ENCODE data around the gene ANO8. TPM values are rescaled to one million over a fixed set of nuclear protein-coding genes. Genes with fewer than 3 reads are reported as not detected.

Gene ANO8
- total and polyA plus RNA-seq, 8 donors, result 1.1 to 37.9 (median 9.8) TPM

DNA sequence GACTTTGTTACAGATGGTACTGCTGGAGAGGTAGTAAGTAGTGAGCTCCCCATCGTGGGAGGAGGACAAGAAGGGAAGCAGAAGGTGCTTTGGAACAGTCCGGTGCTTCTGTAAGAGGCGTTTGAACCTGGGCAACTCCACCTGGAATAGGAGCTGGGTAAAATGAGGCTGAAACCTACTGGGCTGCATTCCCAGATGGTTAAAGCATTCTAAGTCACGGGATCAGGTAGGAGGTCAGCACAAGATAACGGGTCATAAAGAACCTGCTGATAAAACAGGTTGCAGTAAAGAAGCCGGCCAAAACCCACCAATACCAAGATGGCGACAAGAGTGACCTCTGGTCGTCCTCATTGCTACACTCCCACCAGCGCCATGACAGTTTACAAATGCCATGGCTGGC lies 47.9 kb downstream of the ANO8 start:
- no peak for TF ChIP-seq POLR2AphosphoS5 (IDR thresholded peaks at IDR 0.05)
- TF ChIP-seq EP300 (IDR thresholded peaks at IDR 0.05), result no peak
- intact Hi-C loops (cut with DNase I; ENCODE audit: low total_unique reads), result no loop called here
- WGBS, 5 donors, result 40 to 66% (median 44%) methylated on average over 9 of the region's 9 CpGs
- peaks cover 0 to 27% (median 11%) of the 10 kb centered on the region in 3 donors for H3K27me3 ChIP-seq
- no peaks in the 10 kb centered on the region for H3K36me3 ChIP-seq
- H3K27ac ChIP-seq, result no peak overlapping the region
- DNase-seq, result no peak
- H3K4me1 ChIP-seq, result peaks cover 8 to 23% (median 15%) of the 10 kb centered on the region in 4 donors
- no peak overlapping the region for H3K4me3 ChIP-seq
- H3K9me3 ChIP-seq, result no peaks in the 10 kb centered on the region

DNA sequence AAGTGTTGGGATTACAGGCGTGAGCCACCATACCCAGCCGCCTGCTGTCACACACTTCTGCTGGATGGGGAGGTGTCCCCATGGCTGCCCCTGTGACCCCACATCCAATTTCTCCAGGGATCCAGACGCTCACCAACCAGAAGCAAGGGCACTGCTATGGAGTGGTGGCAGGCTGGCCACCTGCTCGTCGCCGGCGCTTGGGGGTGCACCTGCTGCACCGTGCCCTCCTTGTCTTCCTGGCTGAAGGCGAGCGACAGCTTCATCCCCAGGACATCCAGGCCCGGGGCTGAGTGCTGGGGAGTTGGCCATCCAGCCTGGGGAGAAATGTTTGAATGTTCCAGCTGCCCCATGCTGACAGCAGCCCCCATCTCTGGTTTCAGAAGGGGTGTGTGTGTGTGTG lies 48.4 kb downstream of the ANO8 start:
- TF ChIP-seq, protein P1, sequence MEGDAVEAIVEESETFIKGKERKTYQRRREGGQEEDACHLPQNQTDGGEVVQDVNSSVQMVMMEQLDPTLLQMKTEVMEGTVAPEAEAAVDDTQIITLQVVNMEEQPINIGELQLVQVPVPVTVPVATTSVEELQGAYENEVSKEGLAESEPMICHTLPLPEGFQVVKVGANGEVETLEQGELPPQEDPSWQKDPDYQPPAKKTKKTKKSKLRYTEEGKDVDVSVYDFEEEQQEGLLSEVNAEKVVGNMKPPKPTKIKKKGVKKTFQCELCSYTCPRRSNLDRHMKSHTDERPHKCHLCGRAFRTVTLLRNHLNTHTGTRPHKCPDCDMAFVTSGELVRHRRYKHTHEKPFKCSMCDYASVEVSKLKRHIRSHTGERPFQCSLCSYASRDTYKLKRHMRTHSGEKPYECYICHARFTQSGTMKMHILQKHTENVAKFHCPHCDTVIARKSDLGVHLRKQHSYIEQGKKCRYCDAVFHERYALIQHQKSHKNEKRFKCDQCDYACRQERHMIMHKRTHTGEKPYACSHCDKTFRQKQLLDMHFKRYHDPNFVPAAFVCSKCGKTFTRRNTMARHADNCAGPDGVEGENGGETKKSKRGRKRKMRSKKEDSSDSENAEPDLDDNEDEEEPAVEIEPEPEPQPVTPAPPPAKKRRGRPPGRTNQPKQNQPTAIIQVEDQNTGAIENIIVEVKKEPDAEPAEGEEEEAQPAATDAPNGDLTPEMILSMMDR (IDR thresholded peaks at IDR 0.05), result no peak
- TF ChIP-seq POLR2A (IDR thresholded peaks at IDR 0.05) (no peak), EP300 (IDR thresholded peaks at IDR 0.05) (no peak), POLR2AphosphoS5 (IDR thresholded peaks at IDR 0.05) (no peak)
- intact Hi-C loops (cut with DNase I; ENCODE audit: low total_unique reads), result no loop called here
- Histone ChIP-seq H3K27me3 (peaks cover 3 to 32% (median 16%) of the 10 kb centered on the region in 3 donors), H3K4me1 (peaks cover 12 to 26% (median 19%) of the 10 kb centered on the region in 4 donors), H3K9me3 (no peaks in the 10 kb centered on the region), H3K4me3 (no peak overlapping the region), H3K36me3 (no peaks in the 10 kb centered on the region), H3K27ac (no peak overlapping the region)
- DNase-seq, result no peak
- WGBS, 5 donors, result 89 to 93% (median 92%) methylated on average over 7 to 11 of the region's 11 CpGs

DNA sequence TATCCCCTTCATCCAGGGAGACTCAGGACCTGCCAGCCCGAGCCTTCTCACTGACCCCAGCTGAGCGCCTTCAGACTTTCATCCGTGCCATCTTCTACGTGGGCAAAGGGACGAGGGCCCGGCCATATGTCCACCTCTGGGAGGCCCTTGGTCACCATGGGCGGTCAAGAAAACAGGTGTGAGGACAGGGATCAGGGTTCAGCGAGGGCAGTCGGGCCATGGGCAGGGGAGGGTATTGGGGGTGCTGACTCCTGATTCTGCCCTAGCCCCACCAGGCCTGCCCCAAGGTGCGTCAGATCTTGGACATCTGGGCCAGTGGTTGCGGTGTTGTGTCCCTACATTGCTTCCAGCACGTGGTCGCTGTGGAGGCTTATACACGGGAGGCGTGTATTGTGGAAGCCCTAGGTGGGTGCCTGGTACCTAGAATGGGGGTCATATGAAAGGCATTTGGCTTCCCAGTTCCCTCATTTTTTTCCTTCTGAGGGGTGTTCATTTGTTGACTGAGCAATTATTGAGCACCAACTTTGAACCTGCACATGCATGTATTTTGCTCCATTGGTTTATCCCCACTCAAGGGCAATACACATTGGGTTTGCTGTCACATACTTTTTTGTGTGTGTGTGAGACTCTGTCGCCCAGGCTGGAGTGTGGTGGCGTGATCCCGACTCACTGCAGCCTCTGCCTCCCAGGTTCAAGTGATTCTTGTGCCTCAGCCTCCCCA lies 49.1 kb downstream of the ANO8 start:
- intact Hi-C loops (cut with DNase I; ENCODE audit: low total_unique reads), result no loop called here
- TF ChIP-seq, protein P1 (IDR thresholded peaks at IDR 0.05), result no peak
- TF ChIP-seq POLR2AphosphoS5 (IDR thresholded peaks at IDR 0.05) (no peak), POLR2A (IDR thresholded peaks at IDR 0.05) (no peak), EP300 (IDR thresholded peaks at IDR 0.05) (no peak)

DNA sequence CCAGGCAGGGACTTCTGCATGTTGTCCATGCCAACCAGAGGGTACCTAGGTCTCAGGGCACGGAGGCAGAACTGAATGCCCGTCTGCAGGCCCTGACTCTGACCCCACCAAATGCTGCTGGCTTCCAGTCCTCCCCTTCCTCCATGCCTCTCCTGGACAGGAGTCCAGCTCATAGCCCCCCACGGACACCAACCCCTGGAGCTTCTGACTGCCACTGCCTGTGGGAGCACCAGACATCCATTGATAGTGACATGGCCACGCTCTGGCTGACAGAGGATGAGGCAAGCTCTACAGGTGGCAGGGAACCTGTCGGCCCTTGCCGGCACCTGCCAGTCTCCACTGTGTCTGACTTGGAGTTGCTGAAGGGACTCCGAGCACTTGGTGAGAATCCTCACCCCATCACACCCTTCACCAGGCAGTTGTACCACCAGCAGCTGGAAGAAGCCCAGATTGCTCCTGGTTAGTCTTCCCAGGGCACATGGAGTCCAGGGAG lies 51.1 kb downstream of the ANO8 start:
- Histone ChIP-seq H3K27me3 (peaks cover 3 to 29% (median 16%) of the 10 kb centered on the region in 3 donors), H3K36me3 (peaks cover 0 to 15% (median 12%) of the 10 kb centered on the region in 4 donors), H3K4me1 (peaks cover 12 to 20% (median 16%) of the 10 kb centered on the region in 4 donors), H3K27ac (no peak overlapping the region), H3K9me3 (no peaks in the 10 kb centered on the region), H3K4me3 (no peak overlapping the region)
- intact Hi-C loops (cut with DNase I; ENCODE audit: low total_unique reads), result loop anchor here (5.0 kb wide), 1 partner anchor 81 kb away; no protein-coding TSS in a partner anchor
- WGBS, 5 donors, result 86 to 92% (median 89%) methylated on average over 5 to 7 of the region's 7 CpGs
- TF ChIP-seq EP300 (IDR thresholded peaks at IDR 0.05), result no peak
- TF ChIP-seq, protein P1 (IDR thresholded peaks at IDR 0.05), result no peak
- TF ChIP-seq POLR2AphosphoS5 (IDR thresholded peaks at IDR 0.05), result no peak
- TF ChIP-seq POLR2A (IDR thresholded peaks at IDR 0.05), result no peak
- no peak for DNase-seq

More for the DNA sequence above, 49.1 kb downstream of the ANO8 start:
- no peak for DNase-seq
- H3K27me3 ChIP-seq, result peaks cover 3 to 35% (median 18%) of the 10 kb centered on the region in 3 donors
- H3K36me3 ChIP-seq, result no peaks in the 10 kb centered on the region
- no peak overlapping the region for H3K27ac ChIP-seq
- WGBS, 5 donors, result 89 to 92% (median 91%) methylated on average over 18 of the region's 18 CpGs
- no peak overlapping the region for H3K4me3 ChIP-seq
- H3K9me3 ChIP-seq, result no peaks in the 10 kb centered on the region
- H3K4me1 ChIP-seq, result peaks cover 12 to 29% (median 19%) of the 10 kb centered on the region in 4 donors

All from stomach (tissue), 9 donors.